Sigmoid colon (tissue), 7 donors: ENCODE measurements around the gene ZFYVE28. TPM values are rescaled to one million over a fixed set of nuclear protein-coding genes. Genes with fewer than 3 reads are reported as not detected.
"Not testable (repeated sequence)": the region's sequence is repeated elsewhere in the genome, so short reads cannot be mapped to it uniquely, and the experiment has no call there.

Experiments
- DNase-seq: peaks from one replicate; pipeline ENCODE4 v3.0.0-alpha.2; 2019
- H3K27ac ChIP-seq, 4 donors: fragments of 200-600 bp; sonication (generic); one replicate each; pipeline ENCODE4 v1.5.1; 2016 to 2019; ENCODE audit warnings: mild to moderate bottlenecking in 1 of 4
- H3K27me3 ChIP-seq, 3 donors: fragments of 200-600 bp; sonication (generic); one replicate each; pipeline ENCODE4 v1.5.1; 2019; ENCODE audit warnings: mild to moderate bottlenecking in 1 of 3
- H3K36me3 ChIP-seq, 4 donors: fragments of 200-600 bp; sonication (generic); one replicate each; pipeline ENCODE4 v1.5.1; 2016 to 2019
- H3K4me1 ChIP-seq, 4 donors: fragments of 200-600 bp; sonication (generic); one replicate each; pipeline ENCODE4 v1.5.1; 2017 to 2019
- H3K4me3 ChIP-seq, 4 donors: fragments of 200-600 bp; sonication (generic); one replicate each; pipeline ENCODE4 v1.5.1; 2017 to 2019; ENCODE audit warnings: mild to moderate bottlenecking in 2 of 4, moderate library complexity in 1 of 4
- H3K9me3 ChIP-seq, 4 donors: fragments of 200-600 bp in 3 of 4; sonication (generic) in 3 of 4; one replicate each; pipeline versions ENCODE4 v1.5.1 to v1.6.1; 2013 to 2019
- EP300 ChIP-seq, 4 donors: sonication (generic); formaldehyde crosslinking; IDR thresholded peaks; one replicate each; pipeline ENCODE4 v1.6.1; 2017; ENCODE audit warnings: antibody characterized with exemption in 4 of 4
- POLR2A ChIP-seq, 2 donors: fragments of 450-650 bp; IDR thresholded peaks; one replicate each; pipeline ENCODE4 v1.6.1; 2016; ENCODE audit warnings: antibody characterized with exemption in 2 of 2, mild to moderate bottlenecking in 2 of 2, moderate library complexity in 2 of 2
- POLR2AphosphoS5 ChIP-seq, 4 donors: sonication (generic); formaldehyde crosslinking; IDR thresholded peaks; one replicate each; pipeline ENCODE4 v1.6.1; 2017; ENCODE audit warnings: antibody characterized with exemption in 4 of 4
- WGBS, 2 donors: extraction: QIAGEN DNeasy Blood & Tissue Kit; methylation state at CpG; one replicate each; pipeline ENCODE4 v1.1.7; 2013; 5-methylcytosine and 5-hydroxymethylcytosine counted together
- intact Hi-C: fragments of 100-400 bp; cut with DNase I; formaldehyde crosslinking; loops from one replicate; pipeline ENCODE4 v1.15.1; 2023
- polyA plus RNA-seq, 3 donors: library from polyadenylated mRNA; stranded (reverse); fragments of 200-250 nt; gene quantifications; one replicate each; pipeline ENCODE4 v1.2.3, GENCODE V29; 2013
- total RNA-seq, 4 donors: library from RNA; depleted of rRNA; stranded (reverse); fragments of >200 nt; gene quantifications; one replicate each; pipeline ENCODE4 v1.1.0, GENCODE V29; 2016
- TF ChIP-seq, protein P1 (sequence below), 4 experiments: fragments of 450-650 bp in 3 of 4; fragments of 200-600 bp in 1 of 4; IDR thresholded peaks; one replicate each; pipeline ENCODE4 v1.5.1; 2016 to 2019; ENCODE audit warnings: antibody characterized with exemption in 4 of 4, mild to moderate bottlenecking in 3 of 4, moderate library complexity in 2 of 4
- donor health status: healthy with polysubstance abuse.
- donor health status: Bipolar disorder and iron deficiency.
- donor health status: healthy.

Gene ZFYVE28
- total and polyA plus RNA-seq, 7 donors = 3.1 to 24.1 (median 13.0) TPM

DNA sequence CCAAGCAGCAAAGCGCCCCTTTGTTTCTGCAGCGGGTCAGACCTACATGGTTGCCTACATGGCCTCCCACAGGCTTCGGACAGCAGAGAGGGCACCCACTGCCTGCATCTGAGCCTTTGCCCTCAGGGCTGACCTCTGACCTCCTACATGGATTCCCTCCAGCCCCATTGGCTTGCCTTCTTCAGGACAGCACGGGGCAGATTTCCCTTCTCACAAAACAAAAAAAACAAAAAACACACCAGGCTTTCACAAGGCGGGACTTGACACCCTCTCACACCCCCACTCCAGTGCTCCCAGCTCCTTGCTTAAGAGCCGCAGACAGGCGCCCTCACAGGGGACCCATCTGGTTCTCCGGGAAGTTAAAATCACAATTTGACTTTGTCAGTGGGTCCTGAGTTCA lies 32.9 kb downstream of the ZFYVE28 start:
- H3K27me3 ChIP-seq = no peaks in the 10 kb centered on the region
- H3K36me3 ChIP-seq = no peaks in the 10 kb centered on the region
- H3K4me1 ChIP-seq = no peaks in the 10 kb centered on the region
- H3K9me3 ChIP-seq = no peaks in the 10 kb centered on the region
- intact Hi-C loops = no loop called here
- no peak overlapping the region for H3K4me3 ChIP-seq
- H3K27ac ChIP-seq = no peak overlapping the region
- WGBS, 2 donors = 92% methylated on average over 8 of the region's 8 CpGs
- TF ChIP-seq, protein P1, sequence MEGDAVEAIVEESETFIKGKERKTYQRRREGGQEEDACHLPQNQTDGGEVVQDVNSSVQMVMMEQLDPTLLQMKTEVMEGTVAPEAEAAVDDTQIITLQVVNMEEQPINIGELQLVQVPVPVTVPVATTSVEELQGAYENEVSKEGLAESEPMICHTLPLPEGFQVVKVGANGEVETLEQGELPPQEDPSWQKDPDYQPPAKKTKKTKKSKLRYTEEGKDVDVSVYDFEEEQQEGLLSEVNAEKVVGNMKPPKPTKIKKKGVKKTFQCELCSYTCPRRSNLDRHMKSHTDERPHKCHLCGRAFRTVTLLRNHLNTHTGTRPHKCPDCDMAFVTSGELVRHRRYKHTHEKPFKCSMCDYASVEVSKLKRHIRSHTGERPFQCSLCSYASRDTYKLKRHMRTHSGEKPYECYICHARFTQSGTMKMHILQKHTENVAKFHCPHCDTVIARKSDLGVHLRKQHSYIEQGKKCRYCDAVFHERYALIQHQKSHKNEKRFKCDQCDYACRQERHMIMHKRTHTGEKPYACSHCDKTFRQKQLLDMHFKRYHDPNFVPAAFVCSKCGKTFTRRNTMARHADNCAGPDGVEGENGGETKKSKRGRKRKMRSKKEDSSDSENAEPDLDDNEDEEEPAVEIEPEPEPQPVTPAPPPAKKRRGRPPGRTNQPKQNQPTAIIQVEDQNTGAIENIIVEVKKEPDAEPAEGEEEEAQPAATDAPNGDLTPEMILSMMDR (IDR thresholded peaks at IDR 0.05) = no peak
- no peak for TF ChIP-seq POLR2AphosphoS5 (IDR thresholded peaks at IDR 0.05)
- TF ChIP-seq POLR2A (IDR thresholded peaks at IDR 0.05) = no peak
- no peak for TF ChIP-seq EP300 (IDR thresholded peaks at IDR 0.05)
- no peak for DNase-seq

DNA sequence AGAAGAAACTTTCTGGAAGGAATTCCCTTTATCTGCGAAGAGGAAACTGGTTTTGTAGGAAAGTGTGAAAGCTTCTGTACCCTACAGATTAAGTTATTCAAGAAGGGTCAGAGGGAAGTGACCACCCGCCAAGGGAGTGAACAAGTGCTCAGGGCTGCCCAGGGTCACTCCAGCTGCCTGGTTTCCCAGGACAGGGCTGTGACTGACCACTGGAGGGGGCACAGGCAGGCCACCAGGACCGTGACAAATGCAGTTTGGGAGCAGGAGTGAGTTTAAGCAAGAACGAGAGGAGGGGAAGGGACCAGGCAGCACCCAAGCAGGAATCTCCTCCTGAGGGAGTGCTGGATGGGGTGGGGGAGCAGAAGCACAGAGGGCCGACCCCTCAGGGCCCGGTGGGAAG lies 34.2 kb downstream of the ZFYVE28 start:
- no peaks in the 10 kb centered on the region for H3K27me3 ChIP-seq
- H3K4me3 ChIP-seq = no peak overlapping the region
- no peak overlapping the region for H3K27ac ChIP-seq
- TF ChIP-seq EP300 (IDR thresholded peaks at IDR 0.05) (no peak), POLR2AphosphoS5 (IDR thresholded peaks at IDR 0.05) (no peak), POLR2A (IDR thresholded peaks at IDR 0.05) (no peak)
- TF ChIP-seq, protein P1 (IDR thresholded peaks at IDR 0.05) = no peak
- no peak for DNase-seq
- no peaks in the 10 kb centered on the region for H3K9me3 ChIP-seq
- H3K4me1 ChIP-seq = no peaks in the 10 kb centered on the region
- H3K36me3 ChIP-seq = no peaks in the 10 kb centered on the region
- 78 to 89% methylated on average over 6 of the region's 6 CpGs for WGBS, 2 donors
- intact Hi-C loops = no loop called here

DNA sequence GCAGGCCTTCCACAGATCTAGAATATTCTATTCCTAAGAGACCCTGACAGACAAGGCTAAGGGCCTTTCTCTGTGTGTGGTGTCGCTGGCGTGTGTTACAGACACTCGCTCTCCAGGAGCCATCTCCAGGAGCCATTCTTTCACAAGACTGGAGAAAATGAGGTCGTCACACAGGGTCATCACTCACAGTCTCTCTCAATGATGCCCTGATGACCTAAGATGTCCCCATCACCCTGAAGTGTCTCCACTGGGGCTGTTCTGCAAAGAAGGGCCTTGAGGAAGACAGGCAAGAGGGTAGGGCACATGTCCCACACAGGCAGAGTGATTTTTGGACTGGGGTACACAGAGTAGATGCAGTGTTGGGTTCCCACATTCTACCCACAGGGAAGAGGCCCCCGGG lies 34.7 kb downstream of the ZFYVE28 start:
- Histone ChIP-seq H3K27me3 (no peaks in the 10 kb centered on the region), H3K27ac (no peak overlapping the region), H3K9me3 (no peaks in the 10 kb centered on the region), H3K4me3 (no peak overlapping the region), H3K36me3 (no peaks in the 10 kb centered on the region), H3K4me1 (no peaks in the 10 kb centered on the region)
- intact Hi-C loops = no loop called here
- 92 to 96% methylated on average over 5 of the region's 5 CpGs for WGBS, 2 donors
- DNase-seq = no peak
- TF ChIP-seq EP300 (IDR thresholded peaks at IDR 0.05) (no peak), POLR2AphosphoS5 (IDR thresholded peaks at IDR 0.05) (no peak), POLR2A (IDR thresholded peaks at IDR 0.05) (no peak)
- TF ChIP-seq, protein P1 (IDR thresholded peaks at IDR 0.05) = no peak

DNA sequence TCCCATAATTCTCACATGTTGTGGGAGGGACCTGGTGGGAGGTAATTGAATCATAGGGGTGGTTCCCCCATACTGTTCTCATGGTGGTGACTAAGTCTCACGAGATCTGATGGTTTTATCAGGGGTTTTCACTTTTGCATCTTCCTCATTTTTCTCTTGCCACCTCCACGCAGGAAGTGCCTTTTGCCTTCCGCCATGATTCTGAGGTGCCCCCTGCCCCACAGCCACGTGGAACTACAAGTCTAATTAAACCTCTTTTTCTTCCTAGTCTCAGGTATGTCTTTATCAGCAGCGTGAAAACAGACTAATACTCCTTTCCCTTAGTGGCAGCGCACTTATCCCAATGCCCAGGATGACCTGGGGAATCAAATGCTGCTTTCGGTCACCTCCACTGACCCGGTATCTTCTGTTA lies 35.2 kb downstream of the ZFYVE28 start:
- WGBS, 2 donors = 84 to 88% methylated on average over 8 of the region's 8 CpGs
- not testable (repeated sequence) for H3K4me1 ChIP-seq, DNase-seq

DNA sequence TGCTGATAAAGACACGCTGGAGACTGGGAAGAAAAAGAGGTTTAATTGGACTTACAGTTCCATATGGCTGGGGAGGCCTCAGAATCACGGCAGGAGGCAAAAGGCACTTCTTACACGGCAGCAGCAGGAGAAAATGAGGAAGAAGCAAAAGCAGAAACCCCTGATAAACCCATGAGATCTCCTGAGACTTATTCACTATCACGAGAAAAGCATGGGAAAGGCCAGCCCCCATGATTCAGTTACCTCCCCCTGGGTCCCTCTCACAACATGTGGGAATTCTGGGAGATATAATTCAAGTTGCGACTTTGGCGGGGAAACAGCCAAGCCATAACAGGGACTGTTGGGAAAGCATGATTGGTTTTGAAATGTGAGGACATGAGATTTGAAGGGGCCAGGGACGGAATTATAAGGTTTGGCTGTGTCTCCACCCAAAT lies 35.7 kb downstream of the ZFYVE28 start:
- H3K4me1 ChIP-seq, H3K4me3 ChIP-seq, H3K27me3 ChIP-seq, intact Hi-C loops, H3K36me3 ChIP-seq, DNase-seq, H3K27ac ChIP-seq, H3K9me3 ChIP-seq: not testable (repeated sequence)
- WGBS, 2 donors = 77 to 90% methylated on average over 7 of the region's 7 CpGs

More for the DNA sequence above, 35.2 kb downstream of the ZFYVE28 start:
- intact Hi-C loops, H3K27me3 ChIP-seq, H3K4me3 ChIP-seq, H3K9me3 ChIP-seq, H3K27ac ChIP-seq, H3K36me3 ChIP-seq: not testable (repeated sequence)

DNA sequence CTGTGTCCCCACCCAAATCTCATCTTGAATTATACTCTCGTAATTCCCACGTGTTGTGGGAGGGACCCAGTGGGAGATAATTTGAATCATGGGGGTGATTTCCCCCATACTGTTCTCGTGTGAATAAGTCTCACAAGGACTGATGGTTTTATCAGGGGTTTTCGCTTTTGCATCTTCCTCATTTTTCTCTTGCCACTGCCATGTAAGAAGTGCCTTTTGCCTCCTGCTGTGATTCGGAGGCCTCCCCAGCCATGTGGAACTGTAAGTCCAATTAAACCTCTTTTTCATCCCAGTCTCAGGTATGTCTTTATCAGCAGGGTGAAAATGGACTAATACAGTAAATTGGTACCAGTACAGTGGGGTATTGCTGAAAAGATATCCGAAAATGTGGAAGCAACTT lies 37.9 kb downstream of the ZFYVE28 start:
- WGBS, 2 donors = 84 to 86% methylated on average over 6 of the region's 6 CpGs
- H3K27ac ChIP-seq, H3K4me1 ChIP-seq, intact Hi-C loops, DNase-seq, H3K4me3 ChIP-seq, H3K36me3 ChIP-seq, H3K27me3 ChIP-seq, H3K9me3 ChIP-seq: not testable (repeated sequence)
